ENCODE data around the gene LRIG1.

GRCh38 chr3:66520724-66521123, 19.9 kb upstream of the LRIG1 start:
- no peak for TF ChIP-seq CTCF (conservative IDR thresholded peaks at IDR 0.05 in 1 of 2, IDR thresholded peaks at IDR 0.05 in 1 of 2; ENCODE audit: low read depth in 1 of 2, low read length in 2 of 2)
- no peak for TF ChIP-seq EZH2 (IDR thresholded peaks at IDR 0.05; ENCODE audit: low read length, missing control alignments)
